ENCODE results near the gene RASGRP3. TPM values are rescaled to one million over a fixed set of nuclear protein-coding genes. Genes with fewer than 3 reads are reported as not detected.

Gene RASGRP3
- total and polyA plus RNA-seq, 2 of the 13 experiments (the other 11 are each of a cell fraction or from before 2014, with no cell fraction given), result 0.01 TPM; not detected in 1

- TF ChIP-seq ELF4 (CRISPR knock-in tag; IDR thresholded peaks at IDR 0.05; ENCODE audit: borderline replicate concordance) (no peak), MXI1 (IDR thresholded peaks at IDR 0.05; ENCODE audit: borderline replicate concordance, low read depth, low read length) (no peak), ESRRA (CRISPR knock-in tag; IDR thresholded peaks at IDR 0.05; ENCODE audit: low read depth) (no peak), GATAD1 (CRISPR knock-in tag; IDR thresholded peaks at IDR 0.05) (no peak), KLF15 (CRISPR knock-in tag; IDR thresholded peaks at IDR 0.05; ENCODE audit: borderline replicate concordance) (no peak), ZNF589 (CRISPR knock-in tag; conservative IDR thresholded peaks at IDR 0.05) (peak; percentile 73), SMARCC2 (IDR thresholded peaks at IDR 0.05) (no peak), ARID2 (CRISPR knock-in tag; IDR thresholded peaks at IDR 0.05; ENCODE audit: borderline replicate concordance) (no peak), CBX2 (IDR thresholded peaks at IDR 0.05; ENCODE audit: low read depth, low read length) (no peak; the same call in 1 of the 2 replicates), CBX2 (CRISPR knock-in tag; IDR thresholded peaks at IDR 0.05; ENCODE audit: low read depth) (0 out of 2 replicates have a peak, but pooled peaks have one; percentile 32), PATZ1 (CRISPR knock-in tag; IDR thresholded peaks at IDR 0.05) (no peak), ZNF274 (CRISPR knock-in tag; IDR thresholded peaks at IDR 0.05) (no peak), STAT6 (CRISPR knock-in tag; IDR thresholded peaks at IDR 0.05; ENCODE audit: borderline replicate concordance) (no peak), NFE2 (CRISPR knock-in tag; IDR thresholded peaks at IDR 0.05) (no peak), ZMAT3 (CRISPR knock-in tag; conservative IDR thresholded peaks at IDR 0.05) (no peak), ZNF282 (IDR thresholded peaks at IDR 0.05; ENCODE audit: partially characterized antibody) (no peak), ZC3H13 (CRISPR knock-in tag; IDR thresholded peaks at IDR 0.05) (no peak), ATM (IDR thresholded peaks at IDR 0.05; ENCODE audit: borderline replicate concordance) (no peak), NFE2L1 (CRISPR knock-in tag; IDR thresholded peaks at IDR 0.05; ENCODE audit: borderline replicate concordance) (no peak), IRF2 (CRISPR knock-in tag; IDR thresholded peaks at IDR 0.05) (peak; percentile 68; the same call in 1 of the 2 replicates), ZNF30 (CRISPR knock-in tag; IDR thresholded peaks at IDR 0.05) (no peak), ONECUT2 (CRISPR knock-in tag; IDR thresholded peaks at IDR 0.05) (no peak), ZNF652 (CRISPR knock-in tag; IDR thresholded peaks at IDR 0.05; ENCODE audit: borderline replicate concordance, low read depth) (no peak), MLXIP (CRISPR knock-in tag; IDR thresholded peaks at IDR 0.05; ENCODE audit: borderline replicate concordance) (no peak)
These were observed at the start of gene RASGRP3 (continued) for GRCh38 chr2:33476131-33476792.
